Left ventricle myocardium superior (tissue), 1 donor: ENCODE results near the gene CHMP2B. TPM values are rescaled to one million over a fixed set of nuclear protein-coding genes. Genes with fewer than 3 reads are reported as not detected.

ENCODE experiments used
- ATAC-seq: fragments of 200-7000 bp; cut with Tn5 transposase; one replicate; pipeline ENCODE4 v1.9.1; 2020; ENCODE audit warnings: mild to moderate bottlenecking, moderate library complexity
- DNase-seq: peaks from one replicate; pipeline ENCODE4 v3.0.0-alpha.2; 2020
- intact Hi-C: fragments of 100-400 bp; cut with micrococcal nuclease; formaldehyde crosslinking; loops from one replicate; pipeline ENCODE4 v1.11.0; 2022
- long read RNA-seq: library from polyadenylated mRNA; unstranded; transcript quantifications from one replicate; pipeline ENCODE4 v2.0.0, GENCODE V29; 2021
- total RNA-seq: library from RNA; stranded (reverse); fragmentation: NEBNext Ultra II Directional; extraction: Animal tissue kit (Norgen Biotek cat#: 25700); gene quantifications from one replicate; pipeline ENCODE4 v1.2.1, GENCODE V29; 2021
- donor health status: DM: no; HTN: yes; CAD: no; lungs with severe emphysema.

The CHMP2B gene, protein sequence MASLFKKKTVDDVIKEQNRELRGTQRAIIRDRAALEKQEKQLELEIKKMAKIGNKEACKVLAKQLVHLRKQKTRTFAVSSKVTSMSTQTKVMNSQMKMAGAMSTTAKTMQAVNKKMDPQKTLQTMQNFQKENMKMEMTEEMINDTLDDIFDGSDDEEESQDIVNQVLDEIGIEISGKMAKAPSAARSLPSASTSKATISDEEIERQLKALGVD
- total RNA-seq, result 33.1 TPM
- long read RNA-seq, transcript CHMP2B-201 (6 exons, 2,557 nt), result major isoform, 49 of 53 reads
- long read RNA-seq, partial matches to known transcripts, result 1 of 53 reads
- long read RNA-seq, other reads (novel, unspliced or antisense), result 2 of 53 reads

DNA sequence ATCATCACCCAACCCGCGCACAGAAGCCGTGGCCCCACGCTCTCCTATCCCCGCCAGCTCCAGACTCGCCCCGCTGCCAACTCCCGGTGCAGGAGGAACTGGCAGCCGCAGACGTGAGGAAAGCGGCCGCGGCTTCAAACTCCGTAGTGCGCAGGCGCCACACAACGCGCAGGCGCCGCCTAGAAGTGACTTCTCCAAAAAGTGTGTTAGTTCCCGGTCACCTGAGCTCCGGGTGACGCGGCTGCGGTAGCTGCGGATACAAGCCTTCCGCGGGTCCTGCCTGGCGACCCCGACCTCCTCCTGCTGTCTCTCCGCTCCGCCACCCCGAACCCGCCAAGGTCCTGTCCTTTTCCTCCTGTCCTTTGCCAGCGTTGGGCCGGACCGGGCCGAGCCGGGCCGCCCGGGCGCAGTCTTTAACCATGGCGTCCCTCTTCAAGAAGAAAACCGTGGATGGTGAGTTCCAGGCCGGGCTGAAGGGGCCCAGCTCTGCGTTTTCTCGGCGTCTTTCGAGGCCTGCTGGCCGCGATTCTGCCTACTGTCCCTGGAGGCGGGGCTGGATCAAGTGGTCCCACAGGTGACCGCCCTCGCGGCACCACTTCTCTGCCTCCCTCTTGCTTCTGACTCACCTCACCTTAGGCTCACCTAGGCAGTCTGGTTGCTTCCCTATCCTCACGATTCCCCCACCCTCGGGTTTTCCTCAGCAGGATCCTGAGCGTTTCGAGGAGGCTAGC lies at the start of gene CHMP2B:
Gene CHMP2B (plus strand): TSS at position 206 of the 731 bp plus-strand sequence. CDS start 214 bp downstream, at position 420.
- DNase-seq (peak; percentile 97), ATAC-seq (peak; percentile 99)
- intact Hi-C loops, result no loop called here

DNA sequence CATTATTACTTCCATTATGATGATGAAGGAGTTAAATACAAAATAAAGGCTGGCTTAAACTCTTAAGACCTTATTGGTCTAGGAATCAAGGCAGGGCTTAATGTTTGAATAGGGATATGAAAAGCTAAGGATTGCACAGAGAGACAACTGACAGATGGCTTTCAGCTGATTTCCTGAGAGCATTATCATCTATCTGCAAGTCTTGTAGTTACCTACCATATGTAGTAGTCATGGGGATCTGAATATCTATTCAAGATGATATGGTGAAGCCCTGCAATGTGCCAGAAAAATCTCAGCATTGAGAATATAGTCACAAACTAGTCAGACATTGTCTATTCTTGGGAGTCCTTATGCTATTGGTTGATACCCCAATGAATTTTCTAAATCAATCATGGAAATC lies 47.5 kb upstream of the CHMP2B start:
- intact Hi-C loops, result no loop called here
- ATAC-seq (no peak), DNase-seq (no peak)

DNA sequence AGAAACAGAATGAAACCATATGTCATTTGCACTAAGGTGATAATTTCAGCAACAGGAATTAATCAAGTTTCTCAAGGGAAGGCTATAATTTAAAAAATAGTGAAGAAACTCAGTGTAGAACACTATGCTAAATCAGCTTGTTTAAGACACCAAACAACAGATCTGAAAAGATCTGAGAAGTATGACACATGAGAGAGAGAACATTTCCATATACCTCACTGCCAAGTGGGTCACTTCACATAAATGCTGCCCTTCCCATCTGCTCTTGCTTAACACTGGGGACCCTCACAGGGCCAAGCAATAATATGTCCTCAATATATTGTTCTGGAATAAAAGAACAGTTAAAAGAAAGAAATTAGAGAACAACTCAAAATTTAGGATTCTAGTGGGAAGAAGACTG lies 45.6 kb upstream of the CHMP2B start:
- ATAC-seq (no peak), DNase-seq (no peak)
- intact Hi-C loops, result no loop called here

DNA sequence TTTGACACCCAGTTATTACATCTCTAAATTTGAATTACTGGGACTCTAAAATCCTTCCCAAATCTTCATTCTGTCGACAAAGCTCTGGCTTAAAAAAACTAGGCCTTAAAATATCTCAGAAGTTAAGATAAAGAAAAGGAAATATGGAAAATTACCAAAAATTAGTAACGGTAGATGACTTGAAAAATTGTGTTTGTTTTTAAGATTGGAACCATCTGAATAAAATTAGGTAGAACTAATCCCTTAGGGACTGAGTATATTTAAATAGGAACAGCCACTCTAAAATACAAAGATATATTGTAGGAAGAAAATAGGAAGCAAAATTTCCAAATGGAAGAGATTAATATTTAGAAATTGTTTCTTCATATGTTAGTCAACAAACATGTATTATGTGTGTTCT lies 45.1 kb upstream of the CHMP2B start:
- intact Hi-C loops, result no loop called here
- DNase-seq, result no peak
- ATAC-seq, result no peak

DNA sequence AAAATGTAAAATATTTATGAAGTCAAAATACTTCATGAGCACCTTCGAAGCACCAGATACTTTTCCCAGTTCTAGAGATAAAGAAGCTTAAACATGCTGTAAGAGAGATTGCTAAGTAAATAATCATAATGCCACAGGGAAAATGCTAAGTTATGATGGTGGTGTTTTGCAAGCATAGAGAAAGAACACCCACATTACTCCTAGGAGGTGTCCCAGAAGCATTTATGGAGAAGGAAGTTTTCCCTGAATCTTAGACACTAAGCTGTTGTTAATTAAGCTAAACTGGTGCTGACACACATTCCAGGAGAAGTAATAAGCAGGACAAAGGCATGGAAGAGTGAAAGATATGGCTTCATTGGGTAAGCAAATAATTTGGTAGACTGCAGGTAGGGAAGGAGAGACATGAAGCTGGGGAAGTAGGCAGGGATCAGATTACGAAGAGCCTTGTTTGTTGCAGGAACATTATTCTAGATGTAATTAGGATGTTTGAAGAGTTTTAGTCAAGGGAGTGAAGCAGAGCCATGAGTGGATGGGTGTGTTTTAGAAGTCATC lies 40.4 kb upstream of the CHMP2B start:
- intact Hi-C loops, result no loop called here
- ATAC-seq, result no peak

DNA sequence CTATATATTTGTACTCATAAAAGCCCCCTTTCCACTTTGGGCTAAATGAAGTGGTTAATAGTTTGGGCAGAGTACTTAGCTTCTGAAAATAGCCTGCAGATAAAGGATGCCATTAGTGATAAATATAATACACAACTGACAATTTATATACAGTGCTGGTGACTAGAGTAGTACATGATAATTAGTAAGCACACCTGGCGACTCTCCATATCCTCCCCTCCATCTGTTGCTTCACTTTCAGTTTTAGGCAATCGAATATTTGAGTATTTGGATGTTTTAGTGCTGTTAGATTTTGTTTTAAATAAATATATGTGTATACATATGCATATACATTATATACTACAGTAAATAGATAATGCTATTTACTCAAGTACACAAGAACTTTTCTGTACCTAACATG lies 35.9 kb upstream of the CHMP2B start:
- intact Hi-C loops, result no loop called here
- DNase-seq (no peak), ATAC-seq (no peak)

More for the DNA sequence above, 40.4 kb upstream of the CHMP2B start:
- DNase-seq, result no peak

DNA sequence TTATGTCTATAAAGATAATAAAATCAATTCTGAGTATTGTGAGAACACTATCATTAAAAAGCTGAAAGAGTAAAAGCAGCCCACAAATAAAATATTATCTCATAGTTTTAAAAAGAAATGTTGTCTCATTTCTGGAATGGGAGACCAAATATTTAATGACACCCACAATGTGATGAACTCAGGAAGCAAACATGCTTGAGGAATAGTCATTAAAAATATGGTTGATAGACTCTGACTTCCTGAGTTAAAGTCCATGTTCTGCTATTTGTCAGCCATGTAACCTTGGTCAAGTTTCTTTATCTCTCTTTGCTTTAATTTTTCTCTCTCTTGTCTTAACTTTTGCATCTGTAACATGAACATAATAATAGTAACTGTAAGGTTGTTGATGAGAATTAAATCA lies 35.5 kb upstream of the CHMP2B start:
- no peak for ATAC-seq
- no peak for DNase-seq
- intact Hi-C loops, result no loop called here

DNA sequence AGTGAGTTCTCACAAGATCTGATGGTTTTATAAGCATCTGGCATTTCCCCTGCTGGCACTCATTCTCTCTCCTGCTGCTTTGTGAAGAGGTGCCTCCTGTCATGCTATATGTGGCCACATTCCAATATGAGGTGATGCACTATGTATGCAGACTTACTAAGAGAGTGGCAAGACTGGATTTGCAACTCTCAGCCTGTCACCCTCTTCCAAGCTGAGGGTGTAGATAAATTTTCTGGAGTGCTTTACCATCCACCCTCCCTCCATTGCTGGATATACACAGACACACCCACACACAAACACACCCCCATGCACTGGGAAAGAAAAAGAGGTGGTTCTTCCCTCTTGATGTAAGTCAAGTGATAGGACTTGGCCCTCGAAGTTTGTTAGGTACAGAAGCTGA lies 30.2 kb upstream of the CHMP2B start:
- no peak for DNase-seq
- ATAC-seq, result no peak
- intact Hi-C loops, result no loop called here

DNA sequence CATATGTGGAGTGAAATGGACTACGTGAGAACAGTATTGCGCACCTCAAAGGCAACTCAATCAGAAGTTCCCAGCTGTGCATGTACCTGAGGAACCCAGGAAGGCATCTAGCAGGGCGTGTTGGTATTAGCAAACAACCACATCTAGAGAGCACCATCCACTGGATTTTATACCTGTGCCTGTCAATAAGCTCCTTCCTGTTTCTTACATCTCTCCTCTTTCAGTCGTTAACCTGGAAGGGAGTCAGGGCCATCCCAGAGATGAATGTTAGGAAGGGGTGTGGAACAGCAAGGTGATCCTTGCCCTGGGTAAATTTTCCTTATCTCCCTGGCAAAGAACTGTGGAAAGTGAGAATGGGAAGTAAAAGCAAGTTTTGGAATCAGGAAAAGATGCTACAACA lies 29.6 kb upstream of the CHMP2B start:
- ATAC-seq, result no peak
- intact Hi-C loops, result no loop called here
- DNase-seq, result no peak

DNA sequence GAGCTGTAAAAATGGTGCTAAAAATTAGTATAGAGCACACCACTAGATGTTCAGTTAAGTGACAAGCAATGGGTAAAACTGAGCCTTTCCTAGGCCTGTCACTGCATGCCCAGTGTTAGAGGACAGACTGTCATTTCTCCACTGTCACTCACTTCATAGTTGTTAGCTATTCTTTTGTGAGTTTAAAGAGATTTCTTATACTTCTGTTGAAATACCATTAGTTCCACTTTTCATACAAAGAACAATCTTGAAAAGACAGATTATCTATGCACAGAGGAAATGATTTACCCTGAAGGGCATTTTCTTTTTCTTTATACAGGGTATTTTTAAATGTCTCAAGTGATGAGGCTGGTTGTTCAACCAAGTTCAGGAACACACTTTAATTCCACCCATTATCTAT lies 28.3 kb upstream of the CHMP2B start:
- intact Hi-C loops, result no loop called here
- ATAC-seq, result no peak
- DNase-seq, result no peak

DNA sequence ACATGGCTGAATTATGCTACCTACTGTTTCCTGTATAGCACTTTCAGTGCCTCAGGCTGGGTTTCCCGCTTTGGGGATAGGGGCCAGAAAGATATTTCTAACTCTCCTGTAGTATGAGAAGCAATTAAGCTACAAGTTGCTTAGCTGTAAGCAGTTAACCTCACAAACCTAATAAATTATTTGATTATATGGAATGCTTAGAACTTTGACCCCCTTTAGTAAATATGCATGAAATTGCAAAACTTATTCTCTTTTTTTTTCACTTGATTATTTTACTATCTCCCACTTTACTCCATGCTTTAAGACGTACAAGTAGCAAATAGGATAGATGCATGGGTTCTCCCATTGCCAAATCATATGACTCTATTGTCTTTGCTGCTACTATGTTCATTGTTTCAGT lies 27.5 kb upstream of the CHMP2B start:
- intact Hi-C loops, result no loop called here
- DNase-seq (no peak), ATAC-seq (no peak)

DNA sequence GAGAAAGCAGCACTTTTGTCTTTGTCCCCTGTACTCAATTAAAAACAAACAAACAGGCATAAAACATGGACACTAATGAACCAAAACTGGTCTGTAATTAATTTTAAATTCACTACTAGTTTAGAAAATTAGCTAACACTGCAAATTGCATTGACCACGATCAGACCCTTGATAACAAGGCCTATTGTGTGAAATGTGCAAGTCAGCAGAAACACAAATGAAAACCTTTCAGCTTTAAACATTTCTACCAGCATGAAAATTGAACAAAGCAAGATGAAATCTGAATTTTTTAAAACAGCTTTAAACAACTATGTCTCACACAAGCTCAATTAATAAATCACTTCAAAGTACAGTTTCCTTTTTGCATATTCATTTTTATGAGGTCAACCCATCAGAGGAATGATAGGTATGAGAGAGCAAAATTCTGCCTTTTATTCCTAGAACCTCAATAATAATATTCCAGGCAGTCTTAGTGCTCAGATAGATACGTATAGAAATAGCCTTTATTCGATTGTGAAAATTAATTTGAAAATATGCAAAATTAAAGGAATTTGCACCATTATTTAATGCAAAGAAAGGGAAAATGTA lies 27.0 kb upstream of the CHMP2B start:
- no peak for DNase-seq
- intact Hi-C loops, result no loop called here
- no peak for ATAC-seq

DNA sequence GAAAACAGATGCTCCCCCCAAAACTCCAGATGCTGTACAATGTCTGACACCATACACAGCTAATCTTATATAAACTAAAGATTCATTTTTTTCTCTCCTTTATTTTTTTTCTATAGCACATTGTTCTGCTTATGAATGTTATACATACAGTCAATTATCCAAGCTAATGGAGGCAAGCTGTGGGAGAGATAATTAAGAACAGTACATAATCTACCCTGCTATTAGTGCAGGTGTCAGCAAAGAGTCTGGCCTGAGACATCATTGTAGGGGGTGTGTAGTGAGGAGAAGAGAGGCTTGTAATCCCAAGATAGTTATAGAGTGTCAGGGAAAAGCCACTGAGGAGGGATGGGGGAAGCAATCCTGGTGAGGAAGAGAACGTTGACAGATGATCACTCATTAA lies 25.4 kb upstream of the CHMP2B start:
- intact Hi-C loops, result no loop called here
- no peak for ATAC-seq
- DNase-seq, result no peak

DNA sequence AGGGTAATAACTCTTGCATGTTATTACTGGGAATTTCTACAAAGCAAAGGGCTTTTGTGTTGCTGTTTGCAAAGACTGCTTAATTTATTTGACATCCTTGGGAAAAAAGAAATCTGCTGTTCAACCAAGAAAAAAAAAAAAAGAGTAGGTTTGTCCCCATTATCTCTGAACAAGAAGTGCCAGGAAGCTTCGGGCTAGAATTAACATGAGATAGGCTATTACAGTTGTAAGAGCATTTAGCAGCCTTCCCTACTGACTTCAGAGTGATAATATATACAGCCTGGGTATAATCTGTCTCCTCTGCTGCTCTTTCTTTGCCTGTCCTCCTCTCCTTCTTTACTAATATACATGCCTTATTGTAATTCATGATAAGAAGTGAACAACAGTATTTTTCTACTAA lies 23.3 kb upstream of the CHMP2B start:
- no peak for DNase-seq
- intact Hi-C loops, result no loop called here
- ATAC-seq, result no peak

DNA sequence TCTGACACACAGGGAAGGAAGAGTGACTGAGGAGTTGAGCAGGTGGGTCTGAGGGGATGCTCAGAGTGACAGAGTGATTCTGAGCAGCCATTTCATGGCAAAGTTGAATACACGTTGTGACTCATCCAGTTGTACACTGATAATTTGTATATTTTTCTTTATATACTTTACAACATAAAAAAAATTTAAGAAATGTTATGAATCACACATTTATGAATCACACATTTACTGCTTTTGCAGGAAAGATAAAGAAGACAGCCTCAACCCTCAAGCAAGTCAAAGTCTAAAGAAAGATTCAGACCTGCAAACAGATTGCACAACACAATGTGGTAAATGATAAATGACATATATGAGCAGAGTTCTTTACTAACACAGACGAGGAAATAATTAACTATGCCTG lies 21.0 kb upstream of the CHMP2B start:
- DNase-seq (no peak), ATAC-seq (no peak)
- intact Hi-C loops, result no loop called here

DNA sequence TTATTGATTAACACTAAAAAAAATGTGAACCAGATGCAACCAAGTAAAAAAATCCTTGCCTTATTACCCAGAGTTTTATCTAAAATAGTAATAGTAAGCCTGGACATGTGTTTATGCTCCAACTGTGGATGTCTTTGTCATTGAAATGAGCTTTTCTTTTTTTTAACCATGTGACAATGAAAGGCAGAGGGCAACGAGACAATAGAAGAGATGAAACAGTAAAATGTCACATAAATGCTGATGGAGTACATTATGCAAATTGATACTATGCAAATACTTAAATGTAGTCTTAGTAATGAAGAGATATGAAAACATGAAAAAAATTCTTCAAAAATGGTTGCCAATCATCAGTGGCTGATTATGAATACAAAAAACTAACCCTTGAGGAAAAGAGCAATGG lies 20.5 kb upstream of the CHMP2B start:
- intact Hi-C loops, result no loop called here
- DNase-seq, result no peak
- ATAC-seq, result no peak

DNA sequence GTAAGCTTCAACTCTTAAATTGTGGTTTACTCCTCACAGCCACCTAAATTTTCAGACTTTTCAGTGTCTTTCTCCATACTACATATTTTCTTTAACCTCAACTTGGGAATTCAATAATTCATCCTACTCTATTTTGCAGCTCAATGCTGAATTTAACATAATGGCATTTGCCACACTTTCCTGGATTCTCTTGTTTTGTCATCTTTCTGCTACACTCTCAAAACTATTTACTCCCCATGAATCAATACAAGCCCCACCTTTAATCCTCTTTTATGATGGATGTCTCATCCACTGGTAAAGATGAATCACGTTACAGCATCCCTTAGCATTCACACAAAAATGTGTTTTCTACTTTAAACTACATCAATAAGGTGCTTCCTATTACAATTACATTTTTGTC lies 19.6 kb upstream of the CHMP2B start:
- intact Hi-C loops, result no loop called here
- DNase-seq (no peak), ATAC-seq (no peak)

DNA sequence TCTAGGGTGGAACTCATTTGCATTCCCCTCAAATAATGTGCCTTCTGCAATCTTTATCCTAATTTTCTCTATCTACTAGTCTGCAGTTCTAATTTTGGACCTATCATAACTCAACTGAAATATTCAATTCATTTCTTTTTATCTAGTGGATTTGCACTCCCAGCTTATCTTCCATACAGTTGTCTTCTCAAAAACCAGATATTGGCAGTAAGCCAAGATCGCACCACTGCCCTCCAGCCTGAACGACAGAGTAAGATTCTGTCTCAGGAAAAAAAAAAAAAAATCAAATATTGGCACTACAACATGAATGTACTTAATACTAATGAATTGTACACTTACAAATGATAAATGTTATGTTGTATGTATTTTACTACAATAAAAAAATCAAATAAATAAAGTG lies 18.0 kb upstream of the CHMP2B start:
- DNase-seq (no peak), ATAC-seq (no peak)
- intact Hi-C loops, result no loop called here

DNA sequence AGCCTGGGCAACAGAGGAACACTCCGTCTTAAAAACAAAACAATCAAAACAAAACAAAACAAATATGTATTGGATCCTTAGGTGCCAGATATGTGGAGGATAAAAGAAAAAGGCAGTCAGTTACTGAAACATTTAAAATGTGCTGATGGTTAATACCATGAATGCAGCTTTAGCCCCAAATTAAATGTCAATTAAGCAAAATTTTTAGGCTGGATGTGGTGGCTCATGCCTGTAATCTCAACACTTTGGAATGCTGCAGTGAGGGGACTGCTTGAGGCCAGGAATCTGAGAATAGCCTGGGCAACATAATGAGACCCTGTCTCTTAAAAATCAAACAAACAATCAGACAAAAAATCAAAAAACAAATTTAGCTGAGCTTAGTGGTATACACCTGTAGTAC lies 8.5 kb upstream of the CHMP2B start:
- ATAC-seq (no peak), DNase-seq (no peak)
- intact Hi-C loops, result no loop called here

DNA sequence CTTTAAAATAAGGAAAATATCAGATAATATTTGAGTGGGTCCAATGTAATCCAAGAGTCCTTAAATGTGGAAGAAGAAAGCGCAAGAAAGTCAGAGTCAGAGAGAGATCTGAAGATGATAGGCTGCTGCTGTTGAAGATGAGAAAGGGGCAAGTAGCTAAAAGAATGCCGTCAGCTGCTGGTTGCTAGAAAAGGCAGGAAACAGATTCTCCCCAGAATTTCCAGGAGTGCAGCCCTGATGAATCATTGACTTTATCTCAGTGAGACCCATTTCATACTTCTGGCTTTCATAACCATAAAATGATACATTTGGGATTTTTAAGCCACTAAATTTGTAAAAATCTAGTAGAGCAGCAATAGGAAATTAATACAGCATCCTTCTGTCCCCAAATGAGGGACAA lies 7.5 kb upstream of the CHMP2B start:
- DNase-seq, result no peak
- ATAC-seq, result no peak
- intact Hi-C loops, result no loop called here
